SU-DHL-6 (cell line): ENCODE measurements around the gene AMN.
"Not testable (repeated sequence)": the region's sequence is repeated elsewhere in the genome, so short reads cannot be mapped to it uniquely, and the experiment has no call there.

ENCODE experiments used
- H2AFZ ChIP-seq: fragments of 200-600 bp; sonication (generic); 2 replicates; pipeline ENCODE4 v1.6.1; 2014; ENCODE audit warnings: low read depth, mild to moderate bottlenecking, moderate library complexity, mixed read lengths, antibody characterized with exemption, low read length; ENCODE audit not compliant: severe bottlenecking
- H3F3A ChIP-seq: fragments of 200-600 bp; shearing (Covaris generic); 2 replicates; pipeline ENCODE4 v1.6.0; 2016; ENCODE audit warnings: antibody characterized with exemption, mild to moderate bottlenecking; ENCODE audit not compliant: insufficient read depth
- H3K27ac ChIP-seq: fragments of 200-600 bp; sonication (generic); 2 replicates; pipeline ENCODE4 v1.5.1; 2016; ENCODE audit warnings: low read depth, mild to moderate bottlenecking, low read length, moderate library complexity, mixed read lengths
- H3K27me3 ChIP-seq: fragments of 200-600 bp; sonication (generic), shearing (Covaris generic); 2 replicates; pipeline ENCODE4 v1.6.0; 2014; ENCODE audit warnings: mild to moderate bottlenecking, low read length
- H3K36me3 ChIP-seq: fragments of 200-600 bp; sonication (generic); 2 replicates; pipeline ENCODE4 v1.6.1; 2014; ENCODE audit warnings: mild to moderate bottlenecking, low read length, mixed read lengths
- H3K4me2 ChIP-seq: fragments of 300-600, 200-600 bp; shearing (Covaris generic), sonication (generic); 2 replicates; pipeline ENCODE4 v1.6.0; 2014; ENCODE audit warnings: low read length, low read depth, mild to moderate bottlenecking; ENCODE audit not compliant: poor library complexity, severe bottlenecking
- H3K4me3 ChIP-seq: fragments of 200-600 bp; sonication (generic); 2 replicates; pipeline ENCODE4 v1.5.1; 2014; ENCODE audit warnings: antibody characterized with exemption, low read length, mild to moderate bottlenecking, mixed read lengths; ENCODE audit not compliant: insufficient read depth, poor library complexity, severe bottlenecking
- H3K79me2 ChIP-seq: fragments of 200-600 bp; sonication (generic); 2 replicates; pipeline ENCODE4 v1.6.1; 2014; ENCODE audit warnings: mild to moderate bottlenecking, low read length, moderate library complexity; ENCODE audit not compliant: insufficient read depth
- H3K9ac ChIP-seq: fragments of 200-600 bp; sonication (generic); 2 replicates; pipeline ENCODE4 v1.7.0; 2014; ENCODE audit warnings: mild to moderate bottlenecking, low read length
- H3K9me2 ChIP-seq: fragments of 200-600 bp; sonication (generic); replicated peaks from 2 replicates; pipeline ENCODE4 v1.6.1; 2014; ENCODE audit warnings: low read length; ENCODE audit not compliant: insufficient read depth
- H3K9me3 ChIP-seq: fragments of 200-600 bp; sonication (generic); 2 replicates; pipeline ENCODE4 v1.6.1; 2014; ENCODE audit warnings: low read length, mixed read lengths; ENCODE audit not compliant: insufficient read depth
- H4K20me1 ChIP-seq: fragments of 200-600 bp; sonication (generic); 2 replicates; pipeline ENCODE4 v1.6.1; 2014; ENCODE audit warnings: low read depth, mild to moderate bottlenecking, antibody characterized with exemption, low read length, moderate library complexity, mixed read lengths
- EZH2phosphoT487 ChIP-seq: fragments of 200-600 bp; sonication (generic), shearing (Covaris generic); conservative IDR thresholded peaks from 2 replicates; pipeline ENCODE4 v1.6.1; 2018; ENCODE audit warnings: mild to moderate bottlenecking, antibody characterized with exemption, low read length, moderate library complexity, mixed read lengths
- TF ChIP-seq, protein P1 (sequence below): fragments of 200-600 bp; sonication (generic); IDR thresholded peaks from one replicate; pipeline ENCODE4 v1.5.1; 2017; ENCODE audit warnings: antibody characterized with exemption, mild to moderate bottlenecking, low read length, moderate library complexity; ENCODE audit not compliant: insufficient read depth, poor library complexity, severe bottlenecking

Gene AMN

DNA sequence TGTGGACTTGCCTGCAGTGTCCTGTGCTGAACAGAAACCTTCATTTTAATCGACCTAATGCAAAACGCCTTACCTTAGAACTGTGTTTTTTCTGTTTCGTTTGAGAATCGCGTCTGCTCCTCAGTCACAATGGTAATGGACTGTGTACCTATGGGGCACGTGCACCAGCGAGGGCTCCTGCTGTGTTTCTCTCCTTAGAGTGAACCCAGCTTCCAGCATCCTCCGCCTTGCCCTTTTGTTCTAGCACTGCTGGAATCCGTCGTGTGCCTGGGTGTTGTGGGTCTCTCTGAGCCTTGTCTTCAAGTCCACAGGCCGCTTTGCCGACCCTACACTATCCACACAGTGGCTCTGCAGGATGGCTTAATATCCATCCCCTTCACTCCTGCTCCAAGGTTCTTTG is 3.6 kb downstream of the AMN start:
- H3F3A ChIP-seq: no peaks in the 10 kb centered on the region
- no peaks in the 10 kb centered on the region for H3K9me3 ChIP-seq
- no peaks in the 10 kb centered on the region for H4K20me1 ChIP-seq
- H3K27ac ChIP-seq: no peak overlapping the region
- H2AFZ ChIP-seq: no peak overlapping the region
- no peak overlapping the region for H3K4me2 ChIP-seq
- no peak overlapping the region for H3K9ac ChIP-seq
- TF ChIP-seq, protein P1, sequence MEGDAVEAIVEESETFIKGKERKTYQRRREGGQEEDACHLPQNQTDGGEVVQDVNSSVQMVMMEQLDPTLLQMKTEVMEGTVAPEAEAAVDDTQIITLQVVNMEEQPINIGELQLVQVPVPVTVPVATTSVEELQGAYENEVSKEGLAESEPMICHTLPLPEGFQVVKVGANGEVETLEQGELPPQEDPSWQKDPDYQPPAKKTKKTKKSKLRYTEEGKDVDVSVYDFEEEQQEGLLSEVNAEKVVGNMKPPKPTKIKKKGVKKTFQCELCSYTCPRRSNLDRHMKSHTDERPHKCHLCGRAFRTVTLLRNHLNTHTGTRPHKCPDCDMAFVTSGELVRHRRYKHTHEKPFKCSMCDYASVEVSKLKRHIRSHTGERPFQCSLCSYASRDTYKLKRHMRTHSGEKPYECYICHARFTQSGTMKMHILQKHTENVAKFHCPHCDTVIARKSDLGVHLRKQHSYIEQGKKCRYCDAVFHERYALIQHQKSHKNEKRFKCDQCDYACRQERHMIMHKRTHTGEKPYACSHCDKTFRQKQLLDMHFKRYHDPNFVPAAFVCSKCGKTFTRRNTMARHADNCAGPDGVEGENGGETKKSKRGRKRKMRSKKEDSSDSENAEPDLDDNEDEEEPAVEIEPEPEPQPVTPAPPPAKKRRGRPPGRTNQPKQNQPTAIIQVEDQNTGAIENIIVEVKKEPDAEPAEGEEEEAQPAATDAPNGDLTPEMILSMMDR: no peak
- TF ChIP-seq EZH2phosphoT487: no peak
- no peaks in the 10 kb centered on the region for H3K79me2 ChIP-seq
- no peaks in the 10 kb centered on the region for H3K27me3 ChIP-seq
- no peaks in the 10 kb centered on the region for H3K36me3 ChIP-seq
- no peak overlapping the region for H3K4me3 ChIP-seq
- no peaks in the 10 kb centered on the region for H3K9me2 ChIP-seq

DNA sequence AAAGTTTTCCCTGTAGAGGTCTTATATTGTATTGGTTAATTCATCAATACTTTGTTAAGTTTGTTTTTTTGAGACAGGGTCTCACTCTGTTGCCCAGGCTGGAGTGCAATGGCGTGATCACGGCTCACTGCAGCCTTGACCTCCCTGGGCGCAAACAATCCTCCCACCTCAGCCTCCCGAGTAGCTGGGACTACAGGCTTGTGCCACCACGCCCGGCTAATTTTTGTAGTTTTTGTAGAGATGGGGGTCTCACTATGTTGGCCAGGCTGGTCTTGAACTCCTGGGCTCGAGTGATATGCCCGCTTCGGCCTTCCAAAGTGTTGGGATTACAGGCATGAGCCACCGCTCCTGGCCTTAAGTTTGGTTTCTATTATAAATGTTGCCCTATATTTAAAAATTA is 4.4 kb downstream of the AMN start:
- not testable (repeated sequence) for H3K27ac ChIP-seq, H3K79me2 ChIP-seq, H3K4me3 ChIP-seq, H2AFZ ChIP-seq, H3K4me2 ChIP-seq, H4K20me1 ChIP-seq, H3K36me3 ChIP-seq, H3F3A ChIP-seq, H3K9ac ChIP-seq, H3K27me3 ChIP-seq, H3K9me2 ChIP-seq, H3K9me3 ChIP-seq

DNA sequence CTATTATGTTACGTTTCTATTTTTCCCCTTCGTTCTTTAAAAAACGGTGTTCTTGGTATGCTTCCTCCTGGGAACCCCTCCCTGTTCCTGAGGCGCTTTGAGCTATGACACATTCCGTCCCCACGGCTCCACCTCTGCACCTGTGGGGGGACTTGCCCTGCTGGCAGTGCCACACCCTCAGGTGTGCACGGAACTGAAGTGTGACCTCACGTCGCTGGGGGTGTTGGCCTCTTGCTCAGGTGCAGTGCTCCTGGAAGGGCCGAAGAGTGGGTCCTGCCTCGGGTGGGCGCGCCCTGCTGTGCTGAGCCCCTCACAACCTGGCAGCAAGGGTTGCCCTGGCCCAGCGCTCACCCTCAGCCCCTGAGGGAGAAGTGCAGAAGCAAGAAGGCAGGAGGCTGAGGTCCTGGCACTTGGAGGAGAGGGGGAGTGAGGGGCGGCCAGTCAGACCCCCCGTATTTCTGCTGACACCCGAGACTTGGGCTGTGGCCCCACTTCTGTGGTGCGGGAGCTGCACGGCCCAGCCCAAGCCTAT is 4.9 kb downstream of the AMN start:
- Histone ChIP-seq H3K4me2 (no peak overlapping the region), H2AFZ (no peak overlapping the region), H3F3A (no peaks in the 10 kb centered on the region), H3K9me2 (no peaks in the 10 kb centered on the region), H3K36me3 (no peaks in the 10 kb centered on the region), H3K4me3 (no peak overlapping the region), H3K27ac (no peak overlapping the region), H3K9ac (no peak overlapping the region), H3K27me3 (no peaks in the 10 kb centered on the region), H3K9me3 (no peaks in the 10 kb centered on the region), H3K79me2 (no peaks in the 10 kb centered on the region), H4K20me1 (no peaks in the 10 kb centered on the region)
- TF ChIP-seq, protein P1: no peak
- no peak for TF ChIP-seq EZH2phosphoT487

DNA sequence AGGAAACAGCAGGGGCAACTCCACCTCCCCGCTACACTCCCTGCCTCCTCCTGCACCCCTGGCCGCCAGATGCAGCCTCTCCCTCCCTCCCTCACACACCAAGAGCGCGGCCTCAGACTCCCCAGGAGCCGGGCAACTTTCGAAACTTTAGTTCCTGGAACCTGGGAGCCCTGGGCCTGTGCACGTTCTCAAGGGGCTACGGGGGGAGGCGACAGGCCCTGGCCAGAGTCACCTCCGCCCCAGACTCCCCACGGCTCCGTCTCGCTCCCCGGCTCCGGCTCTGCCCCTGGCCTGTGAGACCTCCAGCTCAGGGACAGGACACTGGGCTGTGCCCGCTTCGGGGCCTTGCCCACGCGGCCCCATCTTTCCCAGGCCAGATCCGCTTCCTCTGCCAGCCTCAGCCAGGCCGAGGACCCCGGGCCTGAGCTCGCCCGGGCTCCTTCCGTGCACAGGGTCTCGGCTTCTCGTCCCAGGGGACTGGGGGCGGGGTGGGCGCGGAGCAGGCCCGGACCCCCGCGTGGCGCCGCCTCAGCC is 5.5 kb downstream of the AMN start:
- Histone ChIP-seq H4K20me1 (no peaks in the 10 kb centered on the region), H3K9ac (no peak overlapping the region), H3K79me2 (no peaks in the 10 kb centered on the region), H3K9me2 (no peaks in the 10 kb centered on the region), H3K36me3 (no peaks in the 10 kb centered on the region), H3K9me3 (no peaks in the 10 kb centered on the region), H3K4me2 (no peak overlapping the region), H3K27me3 (no peaks in the 10 kb centered on the region), H3K4me3 (no peak overlapping the region), H3F3A (no peaks in the 10 kb centered on the region), H3K27ac (no peak overlapping the region), H2AFZ (no peak overlapping the region)
- no peak for TF ChIP-seq EZH2phosphoT487
- TF ChIP-seq, protein P1: no peak
